NB4 (cell line): ENCODE measurements around the gene NFASC.

Experiments
- POLR2A ChIP-seq: IDR thresholded peaks from 2 replicates; pipeline ENCODE4 v1.6.1; 2011; ENCODE audit warnings: mild to moderate bottlenecking; ENCODE audit not compliant: insufficient read length; ENCODE audit errors: extremely low read depth
- TF ChIP-seq, protein P1 (sequence below): IDR thresholded peaks from one replicate; pipeline ENCODE4 v1.5.1; 2012; ENCODE audit warnings: low read depth, low read length

DNA sequence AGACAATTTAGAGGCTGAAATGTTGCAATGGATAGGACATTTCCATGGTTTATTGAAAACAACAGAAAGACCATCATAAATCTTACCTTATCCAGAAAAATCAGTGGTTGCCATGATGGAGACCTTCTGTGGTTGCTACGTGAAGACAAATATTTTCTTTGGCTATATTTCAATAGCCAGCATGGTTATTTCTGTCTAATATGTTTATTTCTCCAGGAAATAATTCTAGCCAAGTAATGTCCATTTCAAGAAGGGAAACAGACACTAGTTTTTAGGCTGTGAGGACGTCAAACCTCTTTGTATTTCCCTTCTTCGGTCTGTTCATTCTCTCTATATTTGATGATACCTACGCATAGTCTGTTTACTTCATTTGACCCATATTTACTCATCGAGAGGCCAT, 49.2 kb upstream of the NFASC start:
- no peak for TF ChIP-seq POLR2A
- TF ChIP-seq, protein P1, sequence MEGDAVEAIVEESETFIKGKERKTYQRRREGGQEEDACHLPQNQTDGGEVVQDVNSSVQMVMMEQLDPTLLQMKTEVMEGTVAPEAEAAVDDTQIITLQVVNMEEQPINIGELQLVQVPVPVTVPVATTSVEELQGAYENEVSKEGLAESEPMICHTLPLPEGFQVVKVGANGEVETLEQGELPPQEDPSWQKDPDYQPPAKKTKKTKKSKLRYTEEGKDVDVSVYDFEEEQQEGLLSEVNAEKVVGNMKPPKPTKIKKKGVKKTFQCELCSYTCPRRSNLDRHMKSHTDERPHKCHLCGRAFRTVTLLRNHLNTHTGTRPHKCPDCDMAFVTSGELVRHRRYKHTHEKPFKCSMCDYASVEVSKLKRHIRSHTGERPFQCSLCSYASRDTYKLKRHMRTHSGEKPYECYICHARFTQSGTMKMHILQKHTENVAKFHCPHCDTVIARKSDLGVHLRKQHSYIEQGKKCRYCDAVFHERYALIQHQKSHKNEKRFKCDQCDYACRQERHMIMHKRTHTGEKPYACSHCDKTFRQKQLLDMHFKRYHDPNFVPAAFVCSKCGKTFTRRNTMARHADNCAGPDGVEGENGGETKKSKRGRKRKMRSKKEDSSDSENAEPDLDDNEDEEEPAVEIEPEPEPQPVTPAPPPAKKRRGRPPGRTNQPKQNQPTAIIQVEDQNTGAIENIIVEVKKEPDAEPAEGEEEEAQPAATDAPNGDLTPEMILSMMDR, result no peak
